OCI-M1 (cell line): ENCODE data around the gene MYEOV.
A peak's percentile ranks its signal among the peaks of the same experiment; 100 is the strongest.

Experiments
- DNase-seq: peaks from one replicate; lab custom pipeline; 2025; lab: John Stamatoyannopoulos, UW

MYEOV gene

GRCh38 chr11:69293819-69294505 is at the start of gene MYEOV:
Gene MYEOV (plus strand): TSS chr11:69294155. CDS start chr11:69295355, 1,200 bp downstream.
- peak; percentile 96 for DNase-seq

DNA sequence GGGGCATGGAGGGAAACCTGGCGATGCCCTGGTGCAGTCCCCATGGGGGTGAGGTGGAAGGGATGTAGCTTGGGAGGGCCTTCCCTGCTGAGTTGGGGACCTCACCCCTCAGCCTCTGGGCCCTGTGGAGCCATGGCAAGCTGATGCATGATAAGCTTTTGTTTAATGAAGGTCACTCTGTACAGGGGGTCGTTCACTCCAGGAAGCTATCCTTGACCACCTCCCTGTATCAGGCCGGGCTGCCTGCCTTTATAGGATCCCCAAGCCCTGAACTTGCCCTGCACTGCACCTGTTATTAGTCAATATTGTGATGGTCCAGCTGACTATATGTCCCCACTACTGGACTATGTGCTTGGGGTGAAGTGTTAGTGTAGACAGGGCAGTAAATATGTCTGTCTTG is 49.7 kb upstream of the MYEOV start:
- no peak for DNase-seq

- DNase-seq = no peak
Measured at GRCh38 chr11:69245041-69245440, 48.9 kb upstream of the MYEOV start.

- no peak for DNase-seq
Measured at GRCh38 chr11:69245491-69246345, 48.2 kb upstream of the MYEOV start.

GRCh38 chr11:69249311-69250185 is 44.4 kb upstream of the MYEOV start:
- no peak for DNase-seq

DNA sequence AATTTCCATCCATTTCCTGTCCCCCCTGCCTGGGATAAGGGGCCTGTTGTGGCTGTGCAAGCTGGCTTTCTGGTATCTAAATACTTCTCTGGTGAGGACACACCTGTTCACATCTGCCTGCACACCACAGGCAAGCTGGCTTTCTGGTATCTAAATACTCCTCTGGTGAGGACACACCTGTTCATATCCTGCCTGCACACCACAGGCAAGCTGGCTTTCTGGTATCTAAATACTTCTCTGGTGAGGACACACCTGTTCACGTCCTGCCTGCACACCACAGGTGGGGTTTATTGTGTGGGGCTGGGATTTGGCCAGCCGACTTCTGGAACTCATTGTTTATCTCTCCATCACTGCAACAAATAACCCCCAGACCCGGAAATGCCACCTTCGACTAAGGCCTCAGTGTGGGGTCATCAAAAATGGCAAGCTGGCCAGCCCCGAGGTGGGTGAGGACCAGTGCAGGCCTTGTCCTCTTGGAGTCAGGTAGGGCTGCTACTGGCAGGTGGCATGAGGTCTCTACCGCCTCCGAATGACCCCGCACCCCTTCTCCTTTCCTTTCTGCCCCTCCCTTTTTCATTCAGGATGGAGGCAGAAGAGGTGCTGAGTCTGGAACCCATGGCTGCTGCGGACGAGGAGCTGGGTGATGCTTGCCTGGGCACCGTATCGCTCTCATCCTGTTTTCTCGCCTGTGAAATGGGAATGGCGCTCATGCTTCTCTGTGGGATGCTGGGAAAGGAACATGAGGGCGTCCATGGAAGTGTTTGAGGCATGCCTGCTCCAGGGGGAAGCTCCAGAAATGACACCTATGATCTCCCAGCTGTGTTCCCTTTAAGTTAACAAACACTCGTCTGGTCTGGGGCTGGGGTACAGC is 43.5 kb upstream of the MYEOV start:
- DNase-seq = no peak

DNA sequence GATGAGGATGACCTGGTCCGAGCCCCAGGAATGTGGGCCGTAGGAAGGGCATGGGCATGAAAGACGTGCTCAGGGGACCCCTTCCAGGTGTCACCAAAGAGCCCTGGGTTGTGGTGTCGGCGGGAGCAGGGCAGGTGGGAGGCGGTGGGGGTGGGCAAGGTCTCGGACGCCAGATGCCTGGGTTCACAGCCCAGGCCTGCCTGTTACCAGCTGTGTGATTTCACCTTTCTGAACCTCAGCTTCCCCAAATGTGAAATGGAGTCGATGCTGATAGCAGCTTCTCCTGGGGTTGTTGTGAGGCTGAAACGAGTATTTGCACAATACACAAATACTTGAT is 42.9 kb upstream of the MYEOV start:
- DNase-seq = no peak

DNA sequence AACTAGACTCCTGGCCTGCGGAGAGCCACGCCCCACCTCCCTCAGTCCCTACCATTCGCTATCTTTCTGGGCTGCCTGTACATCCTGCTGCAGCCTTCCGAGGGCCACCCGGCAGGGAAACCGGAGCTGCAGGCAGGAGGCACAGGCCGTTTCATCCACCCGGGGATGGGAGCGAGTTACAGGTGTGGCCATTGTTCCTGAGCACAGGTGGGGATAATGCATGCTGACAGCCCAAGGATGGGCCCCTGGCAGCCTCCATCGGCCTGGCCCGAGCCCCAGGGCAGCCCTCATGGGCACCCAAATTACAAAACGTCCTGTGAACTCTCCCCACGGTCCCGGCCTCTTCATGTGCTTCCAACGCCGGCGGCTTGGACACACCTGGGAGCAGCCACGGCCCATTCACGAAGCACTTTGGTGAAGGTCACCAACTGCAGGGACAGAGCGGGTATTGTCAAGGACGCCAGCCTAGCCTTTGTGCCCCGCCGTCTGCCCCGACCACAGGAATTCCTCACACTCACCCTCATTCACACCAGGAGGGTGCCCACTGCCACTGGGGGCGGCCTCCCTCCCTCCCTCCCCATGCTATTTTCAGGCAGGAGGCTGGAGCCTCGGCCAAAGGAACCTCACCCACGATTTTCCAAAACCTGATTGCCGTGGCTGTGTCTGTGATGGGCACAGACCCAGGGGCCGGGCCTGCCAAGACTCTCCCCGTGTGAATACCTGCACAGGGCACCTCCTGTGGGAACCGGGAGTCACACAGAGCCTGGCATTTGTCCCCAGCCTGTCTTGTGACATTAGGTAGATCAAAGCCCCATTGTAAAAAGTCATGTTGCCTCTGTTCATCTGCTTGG is 42.1 kb upstream of the MYEOV start:
- DNase-seq = no peak

- DNase-seq = no peak
Measured at GRCh38 chr11:69252490-69252837, 41.5 kb upstream of the MYEOV start.

DNA sequence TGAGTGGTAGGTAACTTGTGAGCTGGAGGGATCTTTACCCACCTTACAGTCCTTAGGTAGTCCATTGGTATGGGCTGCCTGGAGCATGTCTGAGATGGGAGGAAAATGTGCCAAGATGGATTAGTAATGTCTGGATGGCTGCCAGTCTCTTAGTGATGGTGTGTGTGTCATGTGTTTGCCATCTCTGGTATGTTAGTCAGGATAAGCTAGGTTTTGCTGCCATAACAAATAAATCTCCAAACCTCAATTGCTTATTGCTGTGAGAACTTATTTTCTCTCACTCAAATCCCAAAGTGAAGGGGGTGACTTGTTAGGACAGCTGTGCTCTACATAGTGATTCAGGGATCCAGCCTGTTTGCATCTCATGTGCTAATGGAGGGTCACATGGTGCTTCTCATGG is 40.9 kb upstream of the MYEOV start:
- DNase-seq = no peak

- no peak for DNase-seq
Measured at GRCh38 chr11:69257134-69257533, 36.8 kb upstream of the MYEOV start.

DNA sequence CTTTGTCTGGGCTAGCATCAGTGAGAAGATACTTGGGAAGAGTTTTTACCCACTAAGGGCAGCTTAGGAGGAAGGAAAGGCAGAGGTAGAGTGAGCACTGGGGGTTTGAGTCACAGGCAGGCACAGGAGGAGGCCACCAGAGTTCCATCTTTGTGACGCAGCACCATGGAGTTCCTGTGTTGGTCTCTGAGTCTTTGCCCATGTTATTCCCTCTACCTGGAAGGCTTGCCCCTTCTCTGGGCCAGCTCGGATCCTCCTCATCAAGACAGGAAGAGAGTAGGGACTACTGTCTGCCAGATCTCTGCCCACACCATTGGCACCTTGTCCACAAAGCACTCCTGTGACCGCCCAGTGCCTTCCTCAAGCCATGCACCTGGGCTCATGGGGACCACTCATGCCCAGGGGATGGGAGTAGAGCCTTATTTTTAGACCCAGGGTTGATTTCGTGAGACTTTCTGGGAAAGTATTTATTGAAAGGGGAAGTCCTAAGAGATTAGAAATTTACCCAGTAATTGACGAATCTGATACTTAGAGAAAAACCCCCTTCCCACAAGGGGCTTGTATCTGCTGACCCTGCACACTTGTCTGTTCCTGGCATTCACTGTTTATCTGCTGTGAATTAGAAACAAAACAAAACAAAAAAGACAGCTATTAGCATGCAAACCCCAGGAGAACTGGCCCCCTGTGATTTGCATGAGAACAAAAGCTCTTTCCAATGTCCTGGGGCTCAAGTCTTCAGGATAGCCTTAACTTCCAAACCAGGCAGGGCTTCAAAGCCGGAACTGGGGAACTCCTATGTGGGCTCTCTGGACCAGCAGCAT is 35.9 kb upstream of the MYEOV start:
- DNase-seq = no peak

- DNase-seq = no peak
Measured at GRCh38 chr11:69259096-69259495, 34.9 kb upstream of the MYEOV start.

DNA sequence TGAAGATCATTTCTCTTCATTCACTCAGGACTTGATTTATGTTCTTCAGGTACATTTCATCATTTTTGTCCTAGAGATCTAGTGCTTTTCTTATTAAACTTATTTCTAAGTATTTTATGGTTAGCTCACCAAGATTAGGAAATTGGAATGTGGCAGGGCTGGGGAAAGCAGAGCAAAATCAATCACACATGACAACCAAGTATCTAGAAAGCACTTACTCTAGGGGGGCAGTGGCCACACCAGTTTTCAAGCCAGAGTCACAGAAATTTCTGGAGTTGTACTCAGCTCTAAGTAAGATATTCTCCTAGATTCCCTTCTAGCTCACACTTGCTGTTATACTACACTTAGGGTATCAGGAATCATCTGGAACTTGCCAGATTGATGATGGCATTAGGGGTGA is 33.3 kb upstream of the MYEOV start:
- no peak for DNase-seq

DNA sequence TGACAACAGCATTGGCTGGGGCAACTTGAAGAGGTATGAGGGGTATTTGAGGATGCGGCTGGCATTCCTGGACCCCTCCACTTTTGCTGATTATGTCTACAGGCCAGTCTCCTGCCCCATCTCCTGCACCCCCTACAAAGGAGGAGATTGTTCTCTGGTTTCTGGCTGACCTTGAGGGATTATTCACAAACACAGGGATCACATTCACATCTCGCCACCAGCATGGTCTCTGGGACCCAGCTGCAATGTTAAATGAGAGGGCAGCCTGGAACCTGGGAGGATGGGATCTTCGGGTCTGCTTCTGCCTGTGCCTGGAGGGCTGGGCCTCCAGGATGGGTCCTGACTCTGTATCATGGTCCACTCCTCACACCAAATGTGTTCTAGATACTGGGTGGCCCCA is 32.8 kb upstream of the MYEOV start:
- no peak for DNase-seq

DNA sequence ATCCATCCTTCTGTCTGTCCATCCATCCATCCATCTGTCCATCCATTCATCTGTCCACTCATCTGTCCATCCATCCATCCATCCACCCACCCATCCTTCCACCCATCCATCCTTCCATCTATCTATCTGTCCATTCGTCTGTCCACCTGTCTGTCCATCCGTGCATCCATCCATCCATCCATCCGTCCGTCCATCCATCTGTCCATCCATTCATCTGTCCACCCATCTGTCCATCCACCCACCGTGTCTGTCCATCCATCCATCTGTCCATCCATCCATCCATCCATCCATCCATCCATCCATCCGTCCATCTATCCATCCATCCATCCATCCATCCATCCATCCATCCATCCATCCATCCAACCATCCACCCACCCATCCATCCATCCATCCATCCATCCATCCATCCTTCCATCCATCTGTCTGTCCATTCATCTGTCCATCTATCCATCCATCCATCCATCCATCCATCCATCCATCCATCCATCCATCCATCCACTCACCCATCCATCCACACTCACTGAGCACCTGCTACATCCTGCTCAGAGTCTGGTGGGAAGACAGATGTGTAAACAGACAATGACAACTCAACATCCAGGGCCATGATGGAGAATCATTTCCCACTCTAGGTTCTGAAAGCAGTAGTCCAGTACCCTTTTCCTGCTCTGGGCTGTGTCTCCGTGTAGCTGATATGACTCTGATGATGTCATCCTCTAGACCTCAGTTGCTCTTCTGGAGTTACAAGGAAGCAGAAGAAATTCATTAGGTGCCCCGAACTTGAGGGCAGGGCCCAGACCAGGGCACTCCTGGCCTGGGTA is 30.8 kb upstream of the MYEOV start:
- DNase-seq = no peak

GRCh38 chr11:69263736-69264052 is 30.3 kb upstream of the MYEOV start:
- DNase-seq = peak; percentile 53

- DNase-seq = no peak
Measured at GRCh38 chr11:69264486-69264885, 29.5 kb upstream of the MYEOV start.

- DNase-seq = no peak
Measured at GRCh38 chr11:69265210-69265609, 28.7 kb upstream of the MYEOV start.
